GM18858 (cell line): Measurements from ENCODE around the gene GCDH.
"Not testable (repeated sequence)": the region's sequence is repeated elsewhere in the genome, so short reads cannot be mapped to it uniquely, and the experiment has no call there.

ENCODE experiments used
- ATAC-seq: cut with Tn5 transposase; IDR thresholded peaks from one replicate; pipeline ENCODE4 v1.9.1; 2021; ENCODE audit not compliant: unreplicated experiment

Gene GCDH

GRCh38 chr19:12899891-12900518, 9.0 kb downstream of the GCDH start:
- no peak for ATAC-seq

DNA sequence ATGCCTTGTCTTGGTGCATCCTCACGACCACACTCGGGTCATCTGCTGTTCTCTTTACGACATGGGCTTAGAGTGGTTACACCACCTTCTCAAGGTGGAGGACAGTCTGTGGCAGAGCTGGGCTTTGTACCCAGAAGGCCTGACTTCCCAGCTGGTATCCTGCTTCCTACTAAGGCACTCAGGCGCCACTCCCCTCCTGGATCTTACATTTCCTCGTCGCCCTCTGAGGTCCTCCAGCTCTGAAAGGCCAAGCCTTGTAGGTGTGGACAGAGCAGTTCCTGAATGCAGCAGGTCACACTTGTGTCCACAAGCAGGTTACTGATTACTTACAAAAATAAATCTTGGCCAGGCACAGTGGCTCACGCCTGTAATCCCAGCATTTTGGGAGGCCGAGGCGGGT, 16.2 kb downstream of the GCDH start:
- no peak for ATAC-seq

DNA sequence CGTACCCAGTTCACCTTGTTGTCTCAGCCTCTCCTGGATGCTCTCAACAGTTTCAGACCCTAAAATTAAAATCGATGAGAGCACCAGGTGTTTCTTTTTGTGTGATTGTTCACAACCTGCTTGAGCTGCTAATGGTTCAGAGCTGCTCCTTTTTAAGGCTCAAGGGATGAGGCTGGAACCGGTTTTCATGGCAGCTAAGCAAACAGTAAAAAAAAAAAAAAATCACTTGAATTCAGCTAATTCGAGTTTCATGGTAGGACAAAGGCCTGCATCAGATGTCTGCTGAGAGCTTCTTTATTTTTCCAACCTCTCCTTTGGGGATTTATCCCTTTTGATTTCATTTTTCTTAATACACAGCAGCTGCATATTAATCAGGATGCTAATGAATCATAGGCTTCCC, 21.6 kb downstream of the GCDH start:
- ATAC-seq = no peak

DNA sequence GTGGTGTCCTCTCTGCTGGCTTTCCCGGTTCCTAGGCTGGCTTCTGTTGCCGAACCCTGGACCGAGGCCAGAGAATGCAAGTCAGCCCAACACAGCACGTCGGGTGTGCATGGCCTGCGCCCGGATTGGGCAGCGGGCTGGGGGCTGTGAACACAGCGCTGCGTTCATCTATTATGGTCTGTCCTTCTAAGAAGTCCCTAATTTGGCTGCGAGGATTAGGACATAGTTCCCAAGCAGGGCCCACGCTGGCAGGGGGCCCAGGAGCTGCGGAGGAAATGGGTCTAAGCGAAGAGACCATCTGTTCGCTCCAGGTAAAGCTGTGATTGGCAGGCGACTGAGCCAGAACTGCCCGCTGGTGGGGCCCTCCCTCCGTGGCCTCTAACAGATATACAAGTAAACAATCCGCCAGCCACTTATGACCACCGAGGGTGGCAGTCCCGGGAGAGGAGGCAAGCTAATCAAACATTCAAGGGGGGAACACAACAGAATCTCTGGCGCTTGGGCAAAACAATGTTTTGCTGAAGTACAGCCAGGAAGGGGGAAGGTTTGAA, 22.1 kb downstream of the GCDH start:
- ATAC-seq = no peak

DNA sequence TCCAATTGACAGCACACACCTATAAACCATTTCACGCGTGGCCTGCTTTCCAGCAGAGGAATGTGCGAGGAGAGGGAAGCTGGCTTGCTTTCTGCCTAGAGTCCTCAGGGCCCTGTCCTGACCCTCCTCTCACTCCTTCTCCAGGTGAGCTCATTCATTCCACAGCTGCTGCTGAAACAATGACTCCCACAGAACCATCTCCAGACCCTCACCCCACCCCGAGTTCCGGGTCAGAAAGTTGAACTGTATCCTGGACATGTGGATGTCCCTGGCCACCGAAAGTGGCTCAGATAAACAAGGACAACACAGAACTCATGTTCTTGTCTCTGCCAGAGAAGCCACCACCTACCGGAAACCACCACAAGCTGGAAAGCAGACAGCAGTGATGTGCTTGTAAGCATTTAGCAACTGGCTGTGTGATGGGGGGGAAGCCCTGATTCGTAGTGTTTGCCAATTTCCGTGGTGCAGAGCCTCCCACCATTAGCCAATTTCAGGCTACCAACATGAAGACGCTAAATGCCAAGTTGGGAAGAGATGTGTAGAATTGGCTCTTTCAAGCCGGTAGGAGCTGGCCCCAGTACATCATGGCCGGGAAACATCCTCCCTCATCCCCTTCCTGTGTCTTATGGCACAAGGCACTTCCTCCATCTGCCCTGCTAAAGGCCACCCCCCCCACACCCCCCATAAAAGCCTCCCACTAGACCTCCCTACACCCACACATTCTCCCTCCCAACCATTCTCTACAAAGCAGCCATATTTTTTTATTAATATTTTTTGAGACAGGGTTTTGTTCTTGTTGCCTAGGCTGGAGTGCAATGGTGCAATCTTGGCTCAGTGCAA, 23.1 kb downstream of the GCDH start:
- ATAC-seq = no peak

DNA sequence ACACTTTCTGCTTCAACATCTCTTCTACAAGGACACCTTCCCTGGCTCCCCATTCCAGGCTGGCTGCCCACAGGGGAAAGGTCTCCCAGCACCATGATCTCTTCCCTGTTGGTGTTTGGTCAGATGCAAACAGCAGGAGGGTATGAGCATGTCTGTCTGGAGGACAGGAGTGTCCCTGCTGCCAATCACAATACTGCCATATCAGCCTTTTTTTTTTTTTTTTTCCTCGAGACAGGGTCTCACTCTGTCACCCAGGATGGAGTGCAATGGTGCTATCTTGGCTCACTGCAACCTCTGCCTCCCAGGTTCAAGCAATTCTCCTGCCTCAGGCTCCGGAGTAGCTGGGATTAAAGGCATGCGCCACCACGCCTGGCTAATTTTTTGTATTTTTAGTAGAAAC, 24.9 kb downstream of the GCDH start:
- ATAC-seq = not testable (repeated sequence)

GRCh38 chr19:12918253-12918652, 27.3 kb downstream of the GCDH start:
- ATAC-seq = no peak

DNA sequence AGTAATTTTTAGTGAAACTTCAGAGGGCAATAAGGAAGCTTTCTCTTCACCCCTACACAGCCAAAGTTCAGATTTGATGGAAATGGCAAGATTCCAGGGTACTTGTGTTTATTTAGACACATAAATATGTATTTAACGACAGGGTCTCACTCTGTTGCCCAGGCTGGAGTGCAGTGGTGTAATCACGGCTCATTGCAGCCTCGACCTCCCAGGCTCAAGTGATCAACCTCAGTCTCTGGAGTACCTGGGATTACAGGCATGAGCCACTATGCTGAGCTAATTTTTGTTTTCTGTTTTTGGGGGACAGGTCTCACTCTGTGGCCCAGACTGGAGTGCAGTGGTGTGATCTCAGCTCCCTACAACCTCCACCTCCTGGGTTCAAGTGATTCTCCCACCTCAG, 30.1 kb downstream of the GCDH start:
- no peak for ATAC-seq

DNA sequence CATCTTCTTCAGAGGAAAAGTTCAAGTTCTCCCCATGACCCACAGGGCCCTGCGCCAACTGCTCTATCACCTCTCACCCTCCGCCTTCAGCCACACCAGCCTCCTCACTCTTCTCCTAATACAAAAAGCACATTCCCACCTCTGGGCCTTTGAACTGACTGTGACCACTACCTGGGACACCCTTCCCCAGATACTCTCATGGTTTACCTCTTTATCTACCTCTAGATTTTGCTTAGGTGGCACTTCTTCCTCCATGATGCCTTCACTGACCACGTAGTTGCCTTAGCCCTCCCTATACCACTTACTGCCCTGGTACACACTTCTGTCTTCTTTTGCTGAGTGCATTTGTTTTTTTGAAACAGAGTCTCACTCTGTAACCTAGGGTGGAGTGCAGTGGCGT, 32.0 kb downstream of the GCDH start:
- ATAC-seq = no peak

DNA sequence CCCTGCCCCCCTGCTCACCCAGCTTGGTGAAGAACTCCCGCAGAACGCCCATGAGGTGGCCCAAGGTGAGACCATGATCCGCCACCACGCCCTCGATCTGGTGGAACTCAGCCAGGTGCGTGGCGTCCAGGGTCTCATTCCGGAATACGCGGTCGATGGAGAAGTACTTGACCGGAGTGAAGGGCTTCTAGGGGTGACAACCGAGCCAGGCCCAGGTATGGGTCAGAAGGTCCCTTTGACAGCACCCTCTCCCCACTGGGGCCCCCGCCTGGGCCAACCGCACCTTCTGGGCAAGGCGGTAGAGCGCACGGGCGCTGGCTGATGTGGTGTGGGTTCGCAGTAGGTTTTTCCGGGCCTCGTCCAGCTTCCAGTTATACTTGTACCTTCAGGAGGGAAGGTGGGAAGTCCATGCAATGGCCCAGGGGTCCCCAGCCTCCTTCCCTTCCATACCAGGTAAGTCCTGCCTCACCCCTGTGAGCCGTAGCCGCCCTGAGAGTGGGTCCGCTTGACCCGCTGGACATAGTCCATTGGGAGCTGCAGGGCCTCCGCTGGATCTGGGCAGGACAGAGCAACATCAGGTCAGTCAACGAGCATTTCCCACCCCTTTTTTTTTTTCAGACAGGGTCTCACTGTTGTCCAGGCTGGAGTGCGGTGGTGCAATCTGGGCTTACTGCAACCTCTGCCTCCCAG, 33.8 kb downstream of the GCDH start:
- no peak for ATAC-seq

DNA sequence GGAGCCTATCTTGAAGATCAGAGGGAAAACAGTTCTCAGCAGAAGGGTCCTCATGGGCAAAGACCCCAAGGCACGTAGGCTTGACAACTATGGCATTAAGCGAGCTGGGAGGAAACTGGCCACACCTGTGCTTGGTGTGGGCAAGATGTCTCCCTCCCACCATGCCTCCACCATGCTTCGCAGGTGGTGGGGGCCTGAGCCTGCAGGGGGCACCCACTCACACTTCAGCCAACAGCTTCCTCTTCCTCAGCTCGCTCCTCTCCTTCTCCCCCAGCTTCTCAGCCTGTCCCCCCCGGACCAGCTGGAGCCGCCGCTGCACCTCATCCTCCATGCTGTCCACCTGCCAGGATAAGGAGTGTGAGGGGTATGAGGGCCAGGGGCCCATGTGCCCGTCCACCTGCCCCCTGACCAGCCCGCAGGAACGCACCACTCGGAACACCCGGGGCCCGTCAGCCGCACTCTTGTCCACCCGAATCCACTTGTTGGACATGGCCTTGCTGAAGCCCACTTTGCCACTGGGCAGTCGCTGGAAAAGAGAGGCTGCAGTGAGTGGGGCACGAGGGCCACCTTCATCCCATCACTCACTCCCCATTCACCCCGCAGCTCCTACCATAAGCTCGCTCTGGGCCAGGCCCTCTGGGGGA, 39.2 kb downstream of the GCDH start:
- ATAC-seq = no peak

GRCh38 chr19:12932392-12933286, 41.7 kb downstream of the GCDH start:
- no peak for ATAC-seq

DNA sequence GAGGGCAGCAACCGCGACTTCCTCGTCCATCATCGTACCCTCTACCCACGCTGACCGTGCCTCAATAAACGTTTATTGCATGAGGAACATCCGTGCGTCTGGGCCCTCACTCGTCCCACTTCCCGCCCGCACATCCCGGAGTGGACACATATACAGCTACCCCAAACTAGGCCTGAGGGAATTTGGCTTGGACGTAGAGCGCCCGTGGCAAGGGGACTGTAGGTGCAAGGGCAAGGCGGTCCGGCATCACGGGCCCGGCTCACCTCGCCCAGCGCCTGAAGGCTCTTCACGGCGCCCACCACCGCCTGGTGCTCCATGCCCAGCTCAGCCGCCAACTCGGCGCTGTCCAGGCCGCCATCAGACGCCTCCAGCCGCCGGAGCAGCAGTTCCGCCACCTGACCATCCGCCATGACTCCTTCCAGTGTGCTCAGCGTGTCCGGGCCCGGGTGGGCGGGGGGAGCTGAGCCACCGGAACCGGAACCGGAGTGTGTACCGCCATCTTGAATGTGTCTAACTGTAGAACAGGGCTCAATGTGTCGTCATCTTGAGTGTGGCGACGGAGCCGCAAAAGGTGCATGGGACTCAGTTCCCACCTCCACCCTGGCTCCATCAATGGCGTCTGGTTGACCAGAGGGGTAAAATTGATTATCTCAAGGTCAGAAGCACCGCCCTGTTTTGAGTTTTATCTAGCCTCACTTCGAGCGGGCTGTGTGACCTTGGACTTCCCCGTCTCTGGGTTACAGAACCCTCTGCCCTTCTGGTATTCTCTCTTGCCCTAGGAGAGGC, 42.5 kb downstream of the GCDH start, which contains the start of gene FARSA:
TSS of gene FARSA (minus strand) at position 425 of the 786 bp plus-strand sequence. CDS start at position 410, 15 bp downstream.
- ATAC-seq = peak; percentile 29

DNA sequence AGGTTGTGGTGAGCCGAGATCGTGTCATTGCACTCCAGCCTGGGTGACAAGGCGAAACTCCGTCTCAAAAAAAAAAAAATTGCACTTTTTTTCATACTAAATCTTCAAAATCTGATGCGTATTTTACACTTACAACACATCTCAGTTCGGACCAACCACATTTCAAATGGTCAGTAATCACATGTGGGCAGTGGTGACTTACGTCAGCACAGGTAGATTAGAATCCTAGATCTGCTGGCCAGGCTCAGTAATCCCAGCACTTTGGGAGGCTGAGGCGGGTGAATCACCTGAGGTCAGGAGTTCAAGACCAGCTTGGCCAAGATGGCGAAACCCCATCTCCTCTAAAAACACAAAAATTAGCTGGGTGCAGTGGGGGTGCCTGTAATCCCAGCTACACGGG, 44.1 kb downstream of the GCDH start:
- ATAC-seq = no peak

- no peak for ATAC-seq
Observed at GRCh38 chr19:12936582-12936981, 45.6 kb downstream of the GCDH start.

DNA sequence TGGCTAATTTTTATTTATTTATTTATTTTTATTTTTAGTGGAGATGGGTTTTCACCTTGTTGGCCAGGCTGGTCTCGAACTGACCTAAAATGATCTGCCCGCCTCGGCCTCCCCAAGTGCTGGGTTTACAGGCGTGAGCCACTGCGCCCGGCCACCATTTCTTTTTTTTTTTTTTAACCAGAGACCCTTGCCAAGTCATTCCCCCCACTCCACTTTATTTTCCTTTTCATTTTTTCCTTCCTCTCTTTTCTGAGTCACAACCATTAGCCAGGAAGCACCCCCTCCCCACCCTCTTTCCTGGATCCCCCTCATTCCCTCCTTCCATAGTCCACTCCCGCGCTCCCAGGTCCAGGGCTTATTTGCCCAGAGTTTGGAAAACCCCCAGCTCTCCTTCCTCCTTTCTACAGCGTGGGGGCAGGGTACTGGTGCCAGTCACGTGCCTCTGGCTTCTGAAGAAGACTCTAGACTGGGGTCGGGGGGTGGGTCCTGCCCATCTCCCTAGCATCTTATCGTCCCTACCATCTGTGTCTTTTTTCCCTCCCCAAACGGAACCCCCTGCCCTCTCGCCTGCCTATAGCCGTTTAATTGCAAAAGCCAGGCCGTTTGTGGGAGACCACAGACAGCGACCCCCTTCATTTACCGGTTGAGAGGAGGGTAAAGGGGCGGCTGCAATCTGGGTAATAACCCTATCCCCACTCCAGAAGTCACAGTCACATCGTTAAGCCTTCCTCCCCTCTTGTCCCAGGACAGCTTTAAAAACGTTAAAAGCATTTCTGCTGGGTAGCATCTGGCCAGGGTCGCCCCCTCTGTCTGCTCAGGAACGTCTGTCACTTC, 46.4 kb downstream of the GCDH start:
- no peak for ATAC-seq

DNA sequence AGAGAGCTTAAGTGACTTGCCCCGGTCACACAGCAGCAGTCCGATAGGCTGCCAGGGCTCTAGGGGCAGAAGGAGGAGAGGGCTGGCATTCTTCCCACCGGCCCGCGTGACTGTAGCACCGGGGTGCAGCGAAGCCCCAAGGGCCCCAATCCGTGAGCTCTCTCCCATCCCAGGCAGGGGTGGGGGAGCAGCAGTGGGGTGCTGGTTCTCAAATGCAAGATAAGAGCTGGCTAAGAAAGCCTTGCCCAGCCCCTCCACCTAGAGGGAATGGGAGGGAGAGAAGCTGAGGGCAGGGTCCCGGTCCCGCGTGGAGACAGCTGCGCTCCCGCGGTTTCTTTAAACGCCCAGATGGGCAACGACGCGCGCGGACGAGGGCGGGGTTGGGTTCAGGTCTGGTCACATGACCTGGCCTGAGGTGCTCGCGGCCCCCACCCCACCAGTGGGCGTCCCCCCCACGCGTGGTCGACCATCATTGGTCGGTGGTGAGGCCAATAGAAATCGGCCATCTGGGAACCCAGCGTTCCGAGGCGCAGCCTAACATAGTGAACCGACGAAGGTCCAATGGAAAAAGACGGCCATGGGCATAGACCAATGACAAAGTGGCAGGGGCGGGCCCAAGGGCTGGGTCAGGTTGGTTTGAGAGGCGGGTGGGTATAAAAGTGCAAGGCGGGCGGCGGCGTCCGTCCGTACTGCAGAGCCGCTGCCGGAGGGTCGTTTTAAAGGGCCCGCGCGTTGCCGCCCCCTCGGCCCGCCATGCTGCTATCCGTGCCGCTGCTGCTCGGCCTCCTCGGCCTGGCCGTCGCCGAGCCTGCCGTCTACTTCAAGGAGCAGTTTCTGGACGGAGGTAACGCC, 47.2 kb downstream of the GCDH start, which contains the start of gene CALR:
TSS of gene CALR (plus strand) at position 683 of the 852 bp plus-strand sequence. CDS start at position 754, 71 bp downstream.
- ATAC-seq = peak; percentile 66
